ENCODE data around the gene SMG7.

Gene SMG7

DNA sequence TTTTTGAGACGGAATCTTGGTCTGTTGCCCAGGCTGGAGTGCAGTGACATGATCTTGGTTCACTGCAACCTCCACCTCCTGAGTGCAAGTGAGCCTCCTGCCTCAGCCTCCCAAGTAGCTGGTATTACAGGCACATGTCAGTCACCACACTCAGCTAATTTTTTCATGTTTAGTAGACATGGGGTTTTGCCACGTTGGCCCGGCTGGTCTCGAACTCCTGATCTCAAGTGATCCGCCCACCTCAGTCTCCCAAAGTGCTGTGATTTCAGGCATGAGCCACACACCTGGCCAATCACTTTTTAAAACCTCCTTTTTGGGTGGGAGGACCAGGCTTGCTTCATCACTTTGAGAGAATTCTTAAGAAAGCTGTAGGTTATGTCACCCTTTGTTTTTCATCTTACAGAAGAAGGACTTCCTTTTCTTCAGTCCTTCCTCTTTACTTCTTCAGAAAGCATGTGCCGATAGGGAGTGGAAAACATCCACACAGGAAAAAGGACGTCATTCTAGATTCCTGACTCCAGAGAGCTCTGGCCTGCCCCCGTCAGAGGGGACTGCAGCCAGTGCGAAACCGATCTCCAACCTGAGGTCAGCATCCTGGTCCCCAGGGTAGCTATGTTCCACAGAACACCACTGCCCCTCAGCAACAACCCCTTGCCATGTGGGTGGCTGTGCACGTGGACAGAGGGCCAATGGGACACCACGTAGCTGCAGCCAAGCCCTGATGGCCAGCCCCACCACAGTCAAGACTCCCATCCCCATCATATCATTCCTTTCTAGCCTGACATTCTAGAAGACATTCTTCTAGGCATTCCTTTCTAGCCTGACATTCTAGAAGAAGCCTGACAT is 96.1 kb downstream of the SMG7 start:
- no peak overlapping the region for H3K4me2 ChIP-seq (ENCODE audit: low read length)
- H4K20me1 ChIP-seq (ENCODE audit: insufficient read depth, low read length) = no peaks in the 10 kb centered on the region
- H3K9ac ChIP-seq (ENCODE audit: low read length) = no peak overlapping the region
- H3K79me2 ChIP-seq (ENCODE audit: insufficient read depth, low read length) = no peaks in the 10 kb centered on the region
- H3K4me1 ChIP-seq (ENCODE audit: insufficient read depth, low read length, severe bottlenecking) = no peaks in the 10 kb centered on the region
- no peak overlapping the region for H2AFZ ChIP-seq (ENCODE audit: low read length)
- H3K9me3 ChIP-seq (ENCODE audit: low read length) = no peaks in the 10 kb centered on the region
- no peak overlapping the region for H3K4me3 ChIP-seq (ENCODE audit: low read depth, low read length, poor library complexity, severe bottlenecking)
- H3F3A ChIP-seq (ENCODE audit: insufficient read depth, low read length) = no peaks in the 10 kb centered on the region
- TF ChIP-seq, protein P1, sequence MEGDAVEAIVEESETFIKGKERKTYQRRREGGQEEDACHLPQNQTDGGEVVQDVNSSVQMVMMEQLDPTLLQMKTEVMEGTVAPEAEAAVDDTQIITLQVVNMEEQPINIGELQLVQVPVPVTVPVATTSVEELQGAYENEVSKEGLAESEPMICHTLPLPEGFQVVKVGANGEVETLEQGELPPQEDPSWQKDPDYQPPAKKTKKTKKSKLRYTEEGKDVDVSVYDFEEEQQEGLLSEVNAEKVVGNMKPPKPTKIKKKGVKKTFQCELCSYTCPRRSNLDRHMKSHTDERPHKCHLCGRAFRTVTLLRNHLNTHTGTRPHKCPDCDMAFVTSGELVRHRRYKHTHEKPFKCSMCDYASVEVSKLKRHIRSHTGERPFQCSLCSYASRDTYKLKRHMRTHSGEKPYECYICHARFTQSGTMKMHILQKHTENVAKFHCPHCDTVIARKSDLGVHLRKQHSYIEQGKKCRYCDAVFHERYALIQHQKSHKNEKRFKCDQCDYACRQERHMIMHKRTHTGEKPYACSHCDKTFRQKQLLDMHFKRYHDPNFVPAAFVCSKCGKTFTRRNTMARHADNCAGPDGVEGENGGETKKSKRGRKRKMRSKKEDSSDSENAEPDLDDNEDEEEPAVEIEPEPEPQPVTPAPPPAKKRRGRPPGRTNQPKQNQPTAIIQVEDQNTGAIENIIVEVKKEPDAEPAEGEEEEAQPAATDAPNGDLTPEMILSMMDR (IDR thresholded peaks at IDR 0.05; ENCODE audit: low read length) = no peak
- no peak for TF ChIP-seq EZH2 (IDR thresholded peaks at IDR 0.05; ENCODE audit: borderline replicate concordance, low read length)
- no peaks in the 10 kb centered on the region for H3K36me3 ChIP-seq (ENCODE audit: insufficient read depth, low read length)
- H3K27ac ChIP-seq (ENCODE audit: low read depth, low read length, poor library complexity, severe bottlenecking) = no peak overlapping the region
- no peaks in the 10 kb centered on the region for H3K27me3 ChIP-seq (ENCODE audit: insufficient read depth, low read length)
- no peaks in the 10 kb centered on the region for H3K9me2 ChIP-seq (ENCODE audit: low read depth, low read length)

GRCh38 chr1:183569141-183569540 is 96.8 kb downstream of the SMG7 start:
- Histone ChIP-seq H3K4me3 (ENCODE audit: low read depth, low read length, poor library complexity, severe bottlenecking) (no peak overlapping the region), H2AFZ (ENCODE audit: low read length) (no peak overlapping the region), H3K4me1 (ENCODE audit: insufficient read depth, low read length, severe bottlenecking) (no peaks in the 10 kb centered on the region), H3K9me2 (ENCODE audit: low read depth, low read length) (no peaks in the 10 kb centered on the region), H3K27me3 (ENCODE audit: insufficient read depth, low read length) (no peaks in the 10 kb centered on the region), H3K4me2 (ENCODE audit: low read length) (no peak overlapping the region), H3K36me3 (ENCODE audit: insufficient read depth, low read length) (no peaks in the 10 kb centered on the region), H3K9ac (ENCODE audit: low read length) (no peak overlapping the region), H3F3A (ENCODE audit: insufficient read depth, low read length) (no peaks in the 10 kb centered on the region), H4K20me1 (ENCODE audit: insufficient read depth, low read length) (no peaks in the 10 kb centered on the region), H3K27ac (ENCODE audit: low read depth, low read length, poor library complexity, severe bottlenecking) (no peak overlapping the region), H3K79me2 (ENCODE audit: insufficient read depth, low read length) (no peaks in the 10 kb centered on the region), H3K9me3 (ENCODE audit: low read length) (no peaks in the 10 kb centered on the region)
- TF ChIP-seq, protein P1 (IDR thresholded peaks at IDR 0.05; ENCODE audit: low read length) = no peak
- TF ChIP-seq EZH2 (IDR thresholded peaks at IDR 0.05; ENCODE audit: borderline replicate concordance, low read length) = no peak

- Histone ChIP-seq H3K4me3 (ENCODE audit: low read depth, low read length, poor library complexity, severe bottlenecking) (no peak overlapping the region), H2AFZ (ENCODE audit: low read length) (no peak overlapping the region), H3K9ac (ENCODE audit: low read length) (no peak overlapping the region), H3K9me2 (ENCODE audit: low read depth, low read length) (no peaks in the 10 kb centered on the region), H3K9me3 (ENCODE audit: low read length) (no peaks in the 10 kb centered on the region), H3K27me3 (ENCODE audit: insufficient read depth, low read length) (no peaks in the 10 kb centered on the region), H3K27ac (ENCODE audit: low read depth, low read length, poor library complexity, severe bottlenecking) (no peak overlapping the region), H3K4me1 (ENCODE audit: insufficient read depth, low read length, severe bottlenecking) (no peaks in the 10 kb centered on the region), H3K79me2 (ENCODE audit: insufficient read depth, low read length) (no peaks in the 10 kb centered on the region), H3F3A (ENCODE audit: insufficient read depth, low read length) (no peaks in the 10 kb centered on the region), H3K36me3 (ENCODE audit: insufficient read depth, low read length) (no peaks in the 10 kb centered on the region), H3K4me2 (ENCODE audit: low read length) (no peak overlapping the region), H4K20me1 (ENCODE audit: insufficient read depth, low read length) (no peaks in the 10 kb centered on the region)
- no peak for TF ChIP-seq EZH2 (IDR thresholded peaks at IDR 0.05; ENCODE audit: borderline replicate concordance, low read length)
- TF ChIP-seq, protein P1 (IDR thresholded peaks at IDR 0.05; ENCODE audit: low read length) = no peak
Observed at GRCh38 chr1:183569801-183570200, 97.5 kb downstream of the SMG7 start.
